Measurements from ENCODE around the gene NBPF19.
"Not testable (repeated sequence)": the region's sequence is repeated elsewhere in the genome, so short reads cannot be mapped to it uniquely, and the experiment has no call there.

NBPF19 gene, protein sequence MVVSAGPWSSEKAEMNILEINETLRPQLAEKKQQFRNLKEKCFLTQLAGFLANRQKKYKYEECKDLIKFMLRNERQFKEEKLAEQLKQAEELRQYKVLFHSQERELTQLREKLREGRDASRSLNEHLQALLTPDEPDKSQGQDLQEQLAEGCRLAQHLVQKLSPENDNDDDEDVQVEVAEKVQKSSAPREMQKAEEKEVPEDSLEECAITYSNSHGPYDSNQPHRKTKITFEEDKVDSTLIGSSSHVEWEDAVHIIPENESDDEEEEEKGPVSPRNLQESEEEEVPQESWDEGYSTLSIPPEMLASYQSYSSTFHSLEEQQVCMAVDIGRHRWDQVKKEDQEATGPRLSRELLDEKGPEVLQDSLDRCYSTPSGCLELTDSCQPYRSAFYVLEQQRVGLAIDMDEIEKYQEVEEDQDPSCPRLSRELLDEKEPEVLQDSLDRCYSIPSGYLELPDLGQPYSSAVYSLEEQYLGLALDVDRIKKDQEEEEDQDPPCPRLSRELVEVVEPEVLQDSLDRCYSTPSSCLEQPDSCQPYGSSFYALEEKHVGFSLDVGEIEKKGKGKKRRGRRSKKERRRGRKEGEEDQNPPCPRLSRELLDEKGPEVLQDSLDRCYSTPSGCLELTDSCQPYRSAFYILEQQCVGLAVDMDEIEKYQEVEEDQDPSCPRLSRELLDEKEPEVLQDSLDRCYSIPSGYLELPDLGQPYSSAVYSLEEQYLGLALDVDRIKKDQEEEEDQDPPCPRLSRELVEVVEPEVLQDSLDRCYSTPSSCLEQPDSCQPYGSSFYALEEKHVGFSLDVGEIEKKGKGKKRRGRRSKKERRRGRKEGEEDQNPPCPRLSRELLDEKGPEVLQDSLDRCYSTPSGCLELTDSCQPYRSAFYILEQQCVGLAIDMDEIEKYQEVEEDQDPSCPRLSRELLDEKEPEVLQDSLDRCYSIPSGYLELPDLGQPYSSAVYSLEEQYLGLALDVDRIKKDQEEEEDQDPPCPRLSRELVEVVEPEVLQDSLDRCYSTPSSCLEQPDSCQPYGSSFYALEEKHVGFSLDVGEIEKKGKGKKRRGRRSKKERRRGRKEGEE (N-terminal part only)

DNA sequence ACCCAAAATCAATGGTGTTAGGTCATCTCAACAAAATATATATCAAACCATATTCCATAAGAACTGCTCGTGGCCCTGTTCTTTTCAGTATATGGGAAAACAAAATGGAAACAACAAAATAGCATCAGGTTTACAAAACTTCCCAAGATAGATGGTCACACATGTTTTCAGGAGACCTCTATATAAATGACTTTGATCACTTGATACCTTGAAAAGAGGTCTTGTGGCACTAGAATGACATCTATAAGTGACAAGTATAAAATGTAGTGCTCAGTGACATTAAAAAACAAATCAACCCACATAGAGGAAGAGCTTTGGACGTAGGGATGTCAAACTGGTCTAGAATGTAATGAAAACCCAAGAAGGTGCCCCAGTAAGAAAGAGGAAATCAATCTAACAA lies at the start of gene NBPF19:
Gene NBPF19, plus strand, starts transcription at position 301 of the 400 bp plus-strand sequence. CDS start 888 bp downstream, outside the sequence.
- DNase-seq (ENCODE audit: low spot score); in situ Hi-C loops (cut with MboI; ENCODE audit: low pct_unique_long_range_greater_than_20kb, low sequenced_read_pairs, unreplicated experiment): not testable (repeated sequence)

- in situ Hi-C loops (cut with MboI; ENCODE audit: low pct_unique_long_range_greater_than_20kb, low sequenced_read_pairs, unreplicated experiment); DNase-seq (ENCODE audit: low spot score): not testable (repeated sequence)
These were observed 46.5 kb upstream of the NBPF19 start for GRCh38 chr1:149428317-149428716.

- DNase-seq (ENCODE audit: low spot score); in situ Hi-C loops (cut with MboI; ENCODE audit: low pct_unique_long_range_greater_than_20kb, low sequenced_read_pairs, unreplicated experiment): not testable (repeated sequence)
These were observed 29.4 kb upstream of the NBPF19 start for GRCh38 chr1:149445451-149445850.

GRCh38 chr1:149452196-149452595 lies 22.6 kb upstream of the NBPF19 start:
- DNase-seq (ENCODE audit: low spot score); in situ Hi-C loops (cut with MboI; ENCODE audit: low pct_unique_long_range_greater_than_20kb, low sequenced_read_pairs, unreplicated experiment): not testable (repeated sequence)

DNA sequence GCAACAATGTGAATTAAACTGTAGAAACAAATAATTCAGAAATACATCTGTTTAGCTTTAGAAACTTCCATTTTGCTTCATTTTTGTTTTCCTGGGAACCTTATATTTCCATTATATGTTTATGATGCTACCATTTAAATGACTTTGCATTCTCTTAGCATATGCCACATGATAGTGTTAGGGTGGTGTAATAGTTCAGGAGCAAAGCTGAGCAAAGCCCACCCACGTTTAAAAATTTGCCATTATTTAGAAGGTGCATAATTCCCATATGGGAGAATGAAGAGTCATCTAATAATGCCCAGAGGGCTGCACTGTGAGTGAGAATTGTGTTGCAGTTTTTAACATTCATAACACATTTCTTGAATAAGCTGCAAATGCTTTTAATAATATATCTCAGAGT lies 22.2 kb upstream of the NBPF19 start:
- DNase-seq (ENCODE audit: low spot score); in situ Hi-C loops (cut with MboI; ENCODE audit: low pct_unique_long_range_greater_than_20kb, low sequenced_read_pairs, unreplicated experiment): not testable (repeated sequence)

DNA sequence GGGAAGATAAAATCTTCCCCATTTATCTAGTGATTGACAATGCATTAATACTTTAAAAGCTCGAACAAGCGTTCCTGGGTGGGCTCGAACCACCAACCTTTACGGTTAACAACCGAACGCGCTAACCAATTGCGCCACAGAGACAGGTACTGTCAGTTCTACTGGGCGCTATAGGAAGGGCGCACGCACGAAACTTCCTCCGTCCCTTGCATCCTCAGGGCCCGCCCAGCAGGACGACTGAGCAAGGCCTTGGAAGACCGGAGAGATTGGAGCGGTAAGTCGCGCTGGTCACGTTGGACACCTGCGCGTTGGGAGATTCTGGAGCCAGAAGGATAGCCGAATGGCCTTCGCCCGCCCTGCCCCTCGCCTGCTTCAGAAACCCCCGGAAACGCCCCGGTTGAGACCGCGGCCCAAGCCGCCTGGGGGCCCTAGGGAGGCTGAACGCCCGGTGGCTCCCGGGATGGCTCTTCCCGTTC lies 83.5 kb downstream of the NBPF19 start:
- in situ Hi-C loops (cut with MboI; ENCODE audit: low pct_unique_long_range_greater_than_20kb, low sequenced_read_pairs, unreplicated experiment) = not testable (repeated sequence)
- peak; percentile 16 for DNase-seq (ENCODE audit: low spot score)

DNA sequence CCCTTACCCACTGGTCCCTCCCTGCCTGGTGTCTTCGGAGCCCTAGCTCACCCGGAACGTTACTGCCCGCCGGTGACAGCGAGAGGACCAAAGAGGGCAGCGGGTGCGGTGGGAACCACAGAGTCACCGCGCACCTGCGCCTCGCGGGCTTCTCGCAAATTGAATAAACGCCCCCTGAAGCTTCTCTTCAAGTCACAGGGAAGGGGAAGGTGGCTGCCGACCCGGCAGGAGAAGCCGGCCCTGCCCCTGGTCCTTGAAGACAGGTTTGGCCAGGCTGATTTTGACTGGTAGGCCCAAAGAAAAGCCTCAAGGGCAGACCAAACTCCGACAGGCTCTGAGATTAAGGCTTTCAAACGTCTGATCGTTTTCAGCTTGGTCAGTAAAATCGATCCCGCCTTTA lies 87.0 kb downstream of the NBPF19 start:
- DNase-seq (ENCODE audit: low spot score); in situ Hi-C loops (cut with MboI; ENCODE audit: low pct_unique_long_range_greater_than_20kb, low sequenced_read_pairs, unreplicated experiment): not testable (repeated sequence)

DNA sequence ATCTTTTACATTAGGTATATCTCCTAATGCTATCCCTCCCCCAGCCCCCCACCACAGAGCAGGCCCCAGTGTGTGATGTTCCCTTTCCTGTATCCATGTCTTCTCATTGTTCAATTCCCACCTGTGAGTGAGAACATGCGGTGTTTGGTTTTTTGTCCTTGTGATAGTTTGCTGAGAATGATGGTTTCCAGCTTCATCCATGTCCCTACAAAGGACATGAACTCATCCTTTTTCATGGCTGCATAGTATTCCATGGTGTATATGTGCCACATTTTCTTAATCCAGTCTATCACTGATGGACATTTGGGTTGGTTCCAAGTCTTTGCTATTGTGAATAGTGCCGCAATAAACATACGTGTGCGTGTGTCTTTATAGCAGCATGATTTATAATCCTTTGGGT lies 90.6 kb downstream of the NBPF19 start:
- in situ Hi-C loops (cut with MboI; ENCODE audit: low pct_unique_long_range_greater_than_20kb, low sequenced_read_pairs, unreplicated experiment) = not testable (repeated sequence)

DNA sequence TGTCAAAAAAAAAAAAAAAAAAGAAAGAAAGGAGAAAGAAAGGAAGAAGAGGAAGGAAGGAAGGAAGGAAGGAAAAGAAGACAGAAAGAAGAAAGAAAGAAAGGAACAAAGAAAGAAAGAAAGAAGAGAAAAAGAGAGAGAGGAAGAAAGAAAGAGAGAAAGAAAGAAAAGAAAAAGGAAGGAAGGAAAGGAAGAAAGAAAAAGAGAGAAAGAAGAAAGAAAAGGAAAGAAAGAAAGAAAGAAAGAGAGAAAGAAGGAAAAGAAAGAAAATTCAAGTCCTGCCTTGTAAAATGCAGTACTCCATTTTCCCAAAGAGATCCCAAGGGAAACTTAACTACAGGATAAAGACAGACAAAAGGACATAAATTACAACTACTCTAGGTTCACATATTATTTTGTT lies 97.9 kb downstream of the NBPF19 start:
- in situ Hi-C loops (cut with MboI; ENCODE audit: low pct_unique_long_range_greater_than_20kb, low sequenced_read_pairs, unreplicated experiment); DNase-seq (ENCODE audit: low spot score): not testable (repeated sequence)

More for the DNA sequence above, 90.6 kb downstream of the NBPF19 start:
- not testable (repeated sequence) for DNase-seq (ENCODE audit: low spot score)

DNA sequence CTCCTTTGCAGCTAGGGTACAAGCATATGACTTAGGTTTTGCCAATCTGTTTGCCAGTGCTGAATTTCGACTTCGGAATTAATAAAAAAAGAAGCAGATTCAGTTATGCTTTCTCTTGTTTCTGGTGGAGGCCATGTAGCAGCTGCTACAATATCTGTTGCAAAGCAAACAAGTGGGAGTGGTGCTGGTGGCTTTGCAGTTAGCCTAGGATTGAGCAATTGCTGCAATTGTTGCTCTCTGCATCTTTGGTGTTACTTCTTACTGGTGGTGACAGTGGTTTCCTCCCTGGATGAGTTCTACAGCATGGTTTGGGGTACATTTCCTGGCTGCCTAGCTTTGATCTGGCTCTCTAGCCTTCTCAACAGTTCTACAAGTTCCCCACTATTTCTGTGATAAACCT lies 110.7 kb downstream of the NBPF19 start:
- DNase-seq (ENCODE audit: low spot score); in situ Hi-C loops (cut with MboI; ENCODE audit: low pct_unique_long_range_greater_than_20kb, low sequenced_read_pairs, unreplicated experiment): not testable (repeated sequence)

All from GM13977 (cell line).